ENCODE measurements around the gene TRIOBP.
"Not testable (repeated sequence)": the region's sequence is repeated elsewhere in the genome, so short reads cannot be mapped to it uniquely, and the experiment has no call there.

The TRIOBP gene

GRCh38 chr22:37799979-37800378, 103.1 kb downstream of the TRIOBP start:
- Histone ChIP-seq H3K27me3 (ENCODE audit: insufficient read depth, low read length) (peaks cover 54% of the 10 kb centered on the region), H3K4me1 (ENCODE audit: insufficient read depth, low read length) (peaks cover 11% of the 10 kb centered on the region; the same call in 1 of the 2 replicates)
- H3K4me3 ChIP-seq (ENCODE audit: low read length); H3K9me3 ChIP-seq (ENCODE audit: insufficient read depth, low read depth, low read length); H3K36me3 ChIP-seq (ENCODE audit: insufficient read depth, low read depth, low read length); H3K9ac ChIP-seq (ENCODE audit: low read depth, low read length); H3K27ac ChIP-seq (ENCODE audit: low read length): not testable (repeated sequence)

DNA sequence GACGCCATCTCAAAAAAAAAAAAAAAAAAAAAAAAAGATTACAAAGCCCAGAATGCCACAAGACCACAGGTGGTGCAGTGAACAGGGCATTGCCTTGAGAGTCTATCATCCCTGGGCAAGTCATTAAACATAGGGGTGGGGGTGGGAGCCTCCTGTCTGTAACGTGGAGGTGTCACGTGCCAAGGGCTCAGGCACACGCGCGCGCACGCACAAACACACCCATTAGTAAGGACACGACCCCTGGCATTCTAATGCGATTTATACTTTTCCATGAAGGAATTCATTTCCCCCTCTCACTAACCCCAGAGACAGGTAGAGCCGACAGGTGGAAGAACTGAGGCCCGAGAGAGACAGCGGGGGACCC, 105.1 kb downstream of the TRIOBP start:
- Histone ChIP-seq H3K36me3 (ENCODE audit: insufficient read depth, low read depth, low read length) (no peaks in the 10 kb centered on the region), H3K9me3 (ENCODE audit: insufficient read depth, low read depth, low read length) (no peaks in the 10 kb centered on the region), H3K4me1 (ENCODE audit: insufficient read depth, low read length) (peaks cover 18% of the 10 kb centered on the region; the same call in 1 of the 2 replicates), H3K27ac (ENCODE audit: low read length) (no peak overlapping the region), H3K9ac (ENCODE audit: low read depth, low read length) (peak overlapping the region; percentile 60; the same call in 1 of the 2 replicates), H3K27me3 (ENCODE audit: insufficient read depth, low read length) (peaks cover 65% of the 10 kb centered on the region), H3K4me3 (ENCODE audit: low read length) (peak overlapping the region; percentile 90)

- Histone ChIP-seq H3K4me1 (ENCODE audit: insufficient read depth, low read length) (peaks cover 18% of the 10 kb centered on the region; the same call in 1 of the 2 replicates), H3K36me3 (ENCODE audit: insufficient read depth, low read depth, low read length) (no peaks in the 10 kb centered on the region), H3K9ac (ENCODE audit: low read depth, low read length) (peak overlapping the region; percentile 60; the same call in 1 of the 2 replicates), H3K4me3 (ENCODE audit: low read length) (peak overlapping the region; percentile 90), H3K9me3 (ENCODE audit: insufficient read depth, low read depth, low read length) (no peaks in the 10 kb centered on the region), H3K27me3 (ENCODE audit: insufficient read depth, low read length) (peaks cover 67% of the 10 kb centered on the region), H3K27ac (ENCODE audit: low read length) (no peak overlapping the region)
These were observed 105.7 kb downstream of the TRIOBP start for GRCh38 chr22:37802310-37803194.

DNA sequence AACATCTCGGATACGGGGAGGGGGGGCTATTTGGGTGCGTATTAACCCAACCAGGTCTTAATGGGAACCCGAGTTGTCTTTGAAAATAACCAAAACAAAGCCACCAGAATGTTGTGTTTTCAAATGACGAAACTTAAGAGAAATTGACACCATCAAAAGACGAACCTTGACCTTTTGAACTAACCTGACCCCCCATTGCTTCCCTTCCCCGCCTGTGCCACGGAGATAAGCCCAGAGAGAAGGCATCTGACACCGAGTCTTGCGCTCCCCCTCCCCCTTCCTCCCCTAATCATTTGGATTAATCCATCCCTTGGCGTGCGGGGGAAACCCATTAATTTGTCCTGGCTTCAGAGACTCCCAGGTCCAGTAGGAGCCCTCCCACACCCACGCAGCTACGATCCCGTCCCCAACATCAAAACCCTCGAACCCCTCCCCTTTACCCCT, 106.4 kb downstream of the TRIOBP start:
- no peaks in the 10 kb centered on the region for H3K9me3 ChIP-seq (ENCODE audit: insufficient read depth, low read depth, low read length)
- H3K9ac ChIP-seq (ENCODE audit: low read depth, low read length): peak overlapping the region; percentile 72; the same call in 1 of the 2 replicates
- peak overlapping the region; percentile 90 for H3K4me3 ChIP-seq (ENCODE audit: low read length)

GRCh38 chr22:37803639-37804351, 106.9 kb downstream of the TRIOBP start:
- Histone ChIP-seq H3K4me1 (ENCODE audit: insufficient read depth, low read length) (peaks cover 18% of the 10 kb centered on the region; the same call in 1 of the 2 replicates), H3K9me3 (ENCODE audit: insufficient read depth, low read depth, low read length) (no peaks in the 10 kb centered on the region), H3K4me3 (ENCODE audit: low read length) (peak overlapping the region; percentile 90), H3K9ac (ENCODE audit: low read depth, low read length) (peak overlapping the region; percentile 72), H3K36me3 (ENCODE audit: insufficient read depth, low read depth, low read length) (no peaks in the 10 kb centered on the region), H3K27me3 (ENCODE audit: insufficient read depth, low read length) (peaks cover 69% of the 10 kb centered on the region), H3K27ac (ENCODE audit: low read length) (no peak overlapping the region)

More for the DNA sequence above, 106.4 kb downstream of the TRIOBP start:
- H3K4me1 ChIP-seq (ENCODE audit: insufficient read depth, low read length): peaks cover 18% of the 10 kb centered on the region; the same call in 1 of the 2 replicates
- H3K27me3 ChIP-seq (ENCODE audit: insufficient read depth, low read length): peaks cover 65% of the 10 kb centered on the region
- no peaks in the 10 kb centered on the region for H3K36me3 ChIP-seq (ENCODE audit: insufficient read depth, low read depth, low read length)
- H3K27ac ChIP-seq (ENCODE audit: low read length): no peak overlapping the region

GRCh38 chr22:37804352-37804880, 107.6 kb downstream of the TRIOBP start:
- H3K9me3 ChIP-seq (ENCODE audit: insufficient read depth, low read depth, low read length): no peaks in the 10 kb centered on the region
- peaks cover 69% of the 10 kb centered on the region for H3K27me3 ChIP-seq (ENCODE audit: insufficient read depth, low read length)
- H3K4me1 ChIP-seq (ENCODE audit: insufficient read depth, low read length): peaks cover 21% of the 10 kb centered on the region
- H3K4me3 ChIP-seq (ENCODE audit: low read length): peak overlapping the region; percentile 90; the same call in 1 of the 2 replicates
- peak overlapping the region; percentile 72; the same call in 1 of the 2 replicates for H3K9ac ChIP-seq (ENCODE audit: low read depth, low read length)
- no peak overlapping the region for H3K27ac ChIP-seq (ENCODE audit: low read length)
- H3K36me3 ChIP-seq (ENCODE audit: insufficient read depth, low read depth, low read length): no peaks in the 10 kb centered on the region

GRCh38 chr22:37804881-37805809, 108.3 kb downstream of the TRIOBP start:
- Histone ChIP-seq H3K36me3 (ENCODE audit: insufficient read depth, low read depth, low read length) (no peaks in the 10 kb centered on the region), H3K27me3 (ENCODE audit: insufficient read depth, low read length) (peaks cover 69% of the 10 kb centered on the region), H3K4me1 (ENCODE audit: insufficient read depth, low read length) (peaks cover 21% of the 10 kb centered on the region), H3K9me3 (ENCODE audit: insufficient read depth, low read depth, low read length) (no peaks in the 10 kb centered on the region), H3K27ac (ENCODE audit: low read length) (no peak overlapping the region), H3K4me3 (ENCODE audit: low read length) (peak overlapping the region; percentile 90), H3K9ac (ENCODE audit: low read depth, low read length) (peak overlapping the region; percentile 72)

- peak overlapping the region; percentile 72 for H3K9ac ChIP-seq (ENCODE audit: low read depth, low read length)
- H3K27ac ChIP-seq (ENCODE audit: low read length): no peak overlapping the region
These were observed 109.0 kb downstream of the TRIOBP start for GRCh38 chr22:37805810-37806277.

DNA sequence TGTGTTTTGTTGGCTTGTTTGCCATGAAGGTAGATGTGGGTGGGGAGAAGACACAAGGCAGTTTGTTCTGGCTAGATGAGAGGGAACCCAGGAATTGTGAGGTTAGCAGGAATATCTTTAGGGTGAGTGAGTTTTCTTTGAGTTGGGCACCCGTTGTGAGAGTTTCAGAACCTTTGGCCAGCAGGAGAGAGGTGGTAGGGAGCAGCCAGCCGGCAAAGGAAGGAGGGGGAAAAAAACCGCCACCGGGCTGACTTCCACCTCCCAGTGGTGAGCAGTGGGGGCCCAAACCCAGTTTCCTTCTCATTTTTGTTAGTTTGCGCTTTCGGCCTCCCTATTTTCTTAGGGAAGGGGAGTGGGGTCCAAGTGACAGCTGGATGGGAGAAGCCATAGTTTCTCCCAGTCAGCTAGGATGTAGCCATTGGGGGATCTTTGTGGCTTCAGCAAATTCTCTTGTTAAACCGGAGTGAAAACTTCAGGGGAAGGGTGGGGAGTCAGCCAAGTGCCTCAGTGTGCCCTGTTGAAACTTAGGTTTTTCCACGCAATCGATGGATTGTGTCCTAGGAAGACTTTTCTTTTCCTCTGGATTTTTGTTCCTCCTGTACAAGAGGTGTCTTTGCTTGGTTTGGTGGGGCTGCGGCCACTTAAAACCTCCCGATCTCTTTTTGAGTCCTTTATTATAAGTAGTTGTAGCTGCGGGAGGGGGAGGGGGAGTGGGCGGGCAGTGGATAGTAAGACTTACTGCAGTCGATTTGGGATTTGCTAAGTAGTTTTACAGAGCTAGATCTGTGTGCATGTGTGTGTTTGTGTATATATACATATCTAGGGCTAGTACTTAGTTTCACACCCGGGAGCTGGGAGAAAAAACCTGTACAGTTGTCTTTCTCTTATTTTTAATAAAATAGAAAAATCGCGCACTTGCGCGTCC, 109.8 kb downstream of the TRIOBP start:
- Histone ChIP-seq H3K27me3 (ENCODE audit: insufficient read depth, low read length) (peaks cover 65% of the 10 kb centered on the region), H3K36me3 (ENCODE audit: insufficient read depth, low read depth, low read length) (no peaks in the 10 kb centered on the region), H3K9me3 (ENCODE audit: insufficient read depth, low read depth, low read length) (no peaks in the 10 kb centered on the region), H3K27ac (ENCODE audit: low read length) (no peak overlapping the region), H3K9ac (ENCODE audit: low read depth, low read length) (peak overlapping the region; percentile 72; the same call in 1 of the 2 replicates), H3K4me1 (ENCODE audit: insufficient read depth, low read length) (peaks cover 21% of the 10 kb centered on the region), H3K4me3 (ENCODE audit: low read length) (peak overlapping the region; percentile 90)

More at GRCh38 chr22:37805810-37806277, 109.0 kb downstream of the TRIOBP start:
- Histone ChIP-seq H3K4me3 (ENCODE audit: low read length) (peak overlapping the region; percentile 90), H3K27me3 (ENCODE audit: insufficient read depth, low read length) (peaks cover 69% of the 10 kb centered on the region), H3K9me3 (ENCODE audit: insufficient read depth, low read depth, low read length) (no peaks in the 10 kb centered on the region), H3K36me3 (ENCODE audit: insufficient read depth, low read depth, low read length) (no peaks in the 10 kb centered on the region), H3K4me1 (ENCODE audit: insufficient read depth, low read length) (peaks cover 21% of the 10 kb centered on the region)
